T-helper 1 cell treated with Interleukin-12 subunit alpha and Interleukin-12 subunit beta and Interleukin-4 antibody, amounts not matched to agents 30 ng/mL and 1 ng/mL, for 36 hours (primary cell): Measurements from ENCODE around the gene ZNF516. TPM values are rescaled to one million over a fixed set of nuclear protein-coding genes. Genes with fewer than 3 reads are reported as not detected.

Source experiments
- intact Hi-C: fragments of 100-400 bp; cut with micrococcal nuclease; formaldehyde crosslinking; loops from one replicate; pipeline ENCODE4 v1.15.1; 2024
- total RNA-seq: library from RNA; stranded (reverse); gene quantifications from 2 replicates; pipeline ENCODE4 v1.2.3, GENCODE V29; 2022

ZNF516 gene
- total RNA-seq, 1 donor from 2014 or later = 1.8 TPM

GRCh38 chr18:76514573-76514972 is 19.5 kb upstream of the ZNF516 start:
- intact Hi-C loops = no loop called here

- intact Hi-C loops = no loop called here
These were observed 12.9 kb upstream of the ZNF516 start for GRCh38 chr18:76507830-76508385.

GRCh38 chr18:76506974-76507764 is 12.1 kb upstream of the ZNF516 start:
- intact Hi-C loops = no loop called here

- intact Hi-C loops = no loop called here
These were observed 11.4 kb upstream of the ZNF516 start for GRCh38 chr18:76506395-76506794.

DNA sequence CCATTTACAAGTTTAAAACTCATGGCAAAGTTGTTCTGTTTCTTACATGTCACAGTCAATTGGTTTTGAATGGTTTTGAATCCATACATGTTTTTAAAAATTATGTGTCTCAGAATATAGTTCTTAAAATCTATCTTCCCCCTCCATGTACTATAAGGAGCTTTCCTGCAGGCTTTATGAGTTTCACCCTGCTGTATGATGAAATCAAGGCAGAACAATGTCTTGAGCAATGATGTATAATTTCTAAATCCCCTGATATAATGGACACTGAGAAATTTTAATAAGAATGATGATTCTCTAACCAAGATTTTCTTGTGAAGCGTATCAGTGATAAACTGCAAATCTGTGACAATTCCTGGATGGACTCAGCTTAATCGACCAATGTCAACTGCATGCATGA is 10.6 kb upstream of the ZNF516 start:
- intact Hi-C loops = no loop called here

GRCh38 chr18:76504749-76505148 is 9.7 kb upstream of the ZNF516 start:
- intact Hi-C loops = no loop called here

DNA sequence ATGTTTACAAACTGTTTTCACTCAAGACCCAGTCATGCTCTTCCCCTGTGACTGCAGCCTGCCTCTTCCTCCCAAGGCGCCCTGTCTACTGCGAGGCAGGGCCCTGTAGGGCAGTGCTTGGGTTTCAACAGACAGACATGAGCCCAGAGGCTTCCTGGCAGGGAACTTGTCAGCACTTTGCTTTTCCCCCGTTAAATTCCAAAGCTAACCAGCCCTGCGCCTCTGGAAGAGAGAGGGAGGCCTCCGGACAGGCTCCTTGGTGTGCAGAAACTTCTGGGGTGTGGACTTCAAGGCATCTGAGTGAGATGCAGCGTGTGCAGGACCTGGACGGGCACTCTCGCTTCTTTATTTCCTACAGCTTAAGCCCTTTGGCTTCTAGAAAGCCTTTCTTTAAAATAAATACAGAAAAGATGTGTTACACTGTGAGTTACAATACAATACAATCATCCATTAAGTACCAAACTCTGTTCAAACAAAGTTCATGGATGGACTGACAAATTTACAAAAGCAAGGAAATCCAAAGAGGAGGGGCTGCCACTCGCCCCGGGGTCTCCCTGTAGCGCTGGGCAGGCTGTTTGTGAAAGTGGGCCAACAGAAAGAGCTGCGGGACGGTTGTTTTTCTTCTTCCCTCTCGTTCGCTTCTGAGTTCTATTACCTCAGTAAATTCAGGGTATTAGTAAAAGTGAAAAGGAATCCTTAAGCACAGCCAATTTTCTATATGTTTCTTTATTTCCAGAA is 8.8 kb upstream of the ZNF516 start:
- intact Hi-C loops = no loop called here

- intact Hi-C loops = no loop called here
These were observed 7.5 kb upstream of the ZNF516 start for GRCh38 chr18:76502551-76502950.

- intact Hi-C loops = loop anchor here (10.0 kb wide), 1 partner anchor 605 kb away; no protein-coding TSS in a partner anchor
These were observed 4.7 kb upstream of the ZNF516 start for GRCh38 chr18:76499637-76500340.

DNA sequence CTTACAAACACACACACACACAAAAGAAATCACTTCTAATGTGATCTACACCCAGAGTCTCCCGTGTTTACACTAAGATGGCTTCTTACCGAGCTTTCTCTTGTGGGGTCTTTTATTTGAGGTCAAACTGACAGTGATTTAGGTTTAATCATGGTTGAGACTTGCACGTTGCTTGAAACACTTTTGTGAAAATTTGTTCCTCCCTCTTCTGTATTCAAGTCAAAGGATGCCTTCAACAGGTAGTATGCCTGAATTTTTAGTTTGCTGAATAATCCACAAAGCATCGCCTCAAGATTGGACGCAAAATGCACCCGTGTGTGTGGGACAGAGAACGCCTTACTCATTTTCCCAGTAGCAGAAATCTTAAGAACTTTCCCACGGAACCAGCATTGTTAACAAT is 4.0 kb upstream of the ZNF516 start:
- intact Hi-C loops = loop anchor here (10.0 kb wide), 1 partner anchor 606 kb away; no protein-coding TSS in a partner anchor

- intact Hi-C loops = loop anchor here (10.0 kb wide), 1 partner anchor 607 kb away; no protein-coding TSS in a partner anchor
These were observed 3.0 kb upstream of the ZNF516 start for GRCh38 chr18:76498064-76498463.

- intact Hi-C loops = loop anchor here (10.0 kb wide), 1 partner anchor 608 kb away; no protein-coding TSS in a partner anchor
These were observed 2.0 kb upstream of the ZNF516 start for GRCh38 chr18:76497021-76497420.

GRCh38 chr18:76496194-76496890 is 1.3 kb upstream of the ZNF516 start:
- intact Hi-C loops = loop anchor here (10.0 kb wide), 1 partner anchor 608 kb away; no protein-coding TSS in a partner anchor

GRCh38 chr18:76495435-76496193 is 572 bp upstream of the ZNF516 start:
- intact Hi-C loops = loop anchor here (10.0 kb wide), 1 partner anchor 609 kb away; no protein-coding TSS in a partner anchor

DNA sequence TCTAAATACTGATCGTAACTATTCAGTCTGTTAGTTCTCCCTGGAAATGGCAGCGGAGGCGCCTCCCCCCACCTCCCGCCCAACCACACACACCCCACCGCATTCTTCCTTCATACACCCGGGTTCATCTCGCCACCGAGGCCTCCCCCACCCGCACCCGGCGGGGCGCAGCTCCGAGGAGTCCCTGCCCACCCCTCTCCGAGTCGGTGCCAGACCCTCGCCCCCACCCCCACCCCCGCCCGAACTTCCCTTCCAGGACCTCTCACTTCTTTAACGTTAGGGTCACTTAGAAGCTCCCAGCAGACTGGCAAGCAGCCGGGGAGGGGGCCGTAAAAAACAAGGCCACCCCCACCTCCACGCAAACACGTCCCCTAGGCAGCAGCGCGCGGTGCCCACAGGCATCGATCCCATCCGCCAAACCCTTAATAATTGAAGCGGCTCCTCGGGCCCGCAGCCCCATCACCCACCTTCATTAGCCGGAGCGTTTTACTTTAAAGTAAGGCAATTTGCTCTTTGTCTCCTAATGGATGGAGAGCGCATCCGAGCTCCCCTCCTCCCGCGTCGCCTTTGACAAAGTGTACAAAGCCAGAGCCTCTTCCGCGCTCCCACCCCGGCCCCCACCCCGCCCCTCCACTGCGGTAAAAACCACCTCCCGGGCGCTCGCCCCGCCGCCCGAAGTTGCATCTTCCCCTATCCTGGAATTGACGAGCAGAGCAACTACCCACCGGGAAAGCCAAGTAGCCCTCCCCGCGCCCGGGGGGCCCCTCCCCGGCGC is 624 bp downstream of the ZNF516 start:
- intact Hi-C loops = loop anchor here (5.0 to 10.0 kb wide), 4 partner anchors 97 to 1422 kb away; no protein-coding TSS in a partner anchor

DNA sequence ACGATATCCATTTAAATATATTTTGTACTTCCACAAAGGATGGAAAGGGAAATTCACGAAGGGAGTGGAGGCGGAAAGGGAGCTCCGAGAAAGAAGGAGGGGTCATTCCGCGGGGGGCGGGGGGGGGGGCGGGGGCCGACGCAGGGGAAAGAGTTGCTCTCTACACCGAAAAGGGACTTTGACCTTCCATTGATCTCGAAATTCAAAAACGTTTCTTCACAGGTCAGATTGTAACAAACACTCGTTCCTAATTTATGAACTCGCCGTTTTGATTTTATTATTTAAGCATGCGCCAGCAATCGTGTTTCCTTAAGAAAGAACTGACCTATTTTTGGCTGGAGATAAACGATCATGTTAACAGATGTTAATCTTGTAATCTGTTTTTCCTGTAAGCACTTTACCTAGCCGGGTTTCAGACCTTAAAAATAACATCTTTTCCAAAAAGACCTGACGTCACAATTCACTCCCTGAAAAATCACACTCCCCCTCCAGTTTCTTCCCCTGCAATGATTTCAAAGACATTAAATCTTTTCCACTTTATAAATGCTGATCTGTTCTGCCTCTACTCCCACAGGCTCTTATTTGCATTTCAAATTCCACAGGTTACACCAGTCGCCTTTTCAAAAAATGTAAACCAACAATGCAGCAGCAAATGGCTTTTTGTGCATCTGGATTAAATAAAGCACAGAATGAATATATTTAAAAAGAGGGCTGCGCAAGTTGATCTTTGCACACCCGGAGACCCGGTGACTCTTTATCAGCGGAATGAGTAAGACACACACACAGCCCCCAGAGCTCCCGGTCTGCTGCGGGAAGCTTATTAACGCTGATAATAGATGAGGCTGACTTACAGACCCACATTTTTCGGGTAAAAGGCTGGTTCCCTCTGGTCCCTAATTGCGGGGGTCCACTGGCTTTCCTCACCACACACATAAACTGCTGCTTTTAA is 1.6 kb downstream of the ZNF516 start:
- intact Hi-C loops = loop anchor here (1.0 to 10.0 kb wide), 10 partner anchors 83 to 1897 kb away; partner anchors contain the start of genes TSHZ1 and ZNF407

DNA sequence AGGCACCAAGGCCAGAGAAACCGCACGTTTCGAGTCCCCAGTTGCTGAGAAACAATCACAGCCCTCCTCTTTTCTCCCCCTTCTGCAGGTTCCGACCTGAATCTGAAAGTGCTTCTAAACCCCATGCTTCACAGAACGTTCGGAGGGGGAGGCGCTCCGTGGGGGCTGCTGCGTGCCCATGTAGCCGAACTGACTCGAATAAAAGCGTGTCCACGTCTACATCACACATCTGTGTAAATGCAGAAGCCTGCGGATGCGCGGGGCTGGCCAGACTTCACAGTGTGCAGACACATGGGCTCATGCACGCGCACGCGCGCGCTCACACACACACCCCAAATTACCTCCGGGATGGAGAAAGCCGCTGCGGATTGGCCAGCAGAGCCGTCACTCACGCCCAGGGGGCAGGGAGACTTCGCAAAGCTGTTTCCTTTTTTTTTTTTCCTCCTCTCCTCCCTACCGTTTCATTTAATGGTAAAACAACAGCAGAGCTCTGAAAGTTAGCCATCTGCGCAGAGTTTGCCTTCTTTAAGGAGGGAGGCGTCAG is 2.3 kb downstream of the ZNF516 start:
- intact Hi-C loops = loop anchor here (1.0 to 10.0 kb wide), 13 partner anchors 82 to 1993 kb away; partner anchors contain the start of genes TSHZ1 and ZNF407
